ENCODE results near the gene CXorf66.

DNA sequence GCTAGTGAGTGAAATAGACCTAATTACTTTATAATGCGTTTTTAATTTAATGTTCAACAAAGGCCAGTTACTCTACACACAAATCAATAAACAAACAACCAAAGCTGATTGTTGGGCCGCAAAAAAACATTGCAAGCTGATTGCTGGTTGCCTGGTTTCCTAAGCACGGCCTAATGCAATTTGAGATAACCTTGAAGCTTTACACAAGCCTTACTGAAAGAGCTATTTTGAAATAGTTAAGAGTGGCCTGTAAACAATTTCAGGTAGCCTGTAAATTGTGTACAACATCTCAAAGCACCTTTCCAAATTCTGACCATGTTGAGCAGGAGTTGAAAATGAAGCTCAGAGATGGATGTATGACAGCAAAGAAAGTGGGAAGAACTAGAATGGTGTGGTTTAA is 17.5 kb upstream of the CXorf66 start:
- no peak for TF ChIP-seq TEAD4 (IDR thresholded peaks at IDR 0.05)
- no peak for TF ChIP-seq NFIC (IDR thresholded peaks at IDR 0.05)
- TF ChIP-seq, protein P1, sequence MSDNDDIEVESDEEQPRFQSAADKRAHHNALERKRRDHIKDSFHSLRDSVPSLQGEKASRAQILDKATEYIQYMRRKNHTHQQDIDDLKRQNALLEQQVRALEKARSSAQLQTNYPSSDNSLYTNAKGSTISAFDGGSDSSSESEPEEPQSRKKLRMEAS (IDR thresholded peaks at IDR 0.05), result no peak
- no peak for TF ChIP-seq TCF12 (IDR thresholded peaks at IDR 0.05; ENCODE audit: low read depth)
- TF ChIP-seq FOXM1 (IDR thresholded peaks at IDR 0.05; ENCODE audit: borderline replicate concordance, low read depth), result no peak
- no peak for TF ChIP-seq EP300 (IDR thresholded peaks at IDR 0.05; ENCODE audit: borderline replicate concordance)
- TF ChIP-seq TAF1 (IDR thresholded peaks at IDR 0.05; ENCODE audit: low read depth), result no peak
- TF ChIP-seq ZBTB7A (IDR thresholded peaks at IDR 0.05; ENCODE audit: low read depth), result no peak
- TF ChIP-seq CREB1 (IDR thresholded peaks at IDR 0.05; ENCODE audit: low read depth), result no peak
- no peak for TF ChIP-seq RAD21 (IDR thresholded peaks at IDR 0.05; ENCODE audit: low read depth)
- TF ChIP-seq CEBPB (IDR thresholded peaks at IDR 0.05), result no peak
- TF ChIP-seq, protein P2, sequence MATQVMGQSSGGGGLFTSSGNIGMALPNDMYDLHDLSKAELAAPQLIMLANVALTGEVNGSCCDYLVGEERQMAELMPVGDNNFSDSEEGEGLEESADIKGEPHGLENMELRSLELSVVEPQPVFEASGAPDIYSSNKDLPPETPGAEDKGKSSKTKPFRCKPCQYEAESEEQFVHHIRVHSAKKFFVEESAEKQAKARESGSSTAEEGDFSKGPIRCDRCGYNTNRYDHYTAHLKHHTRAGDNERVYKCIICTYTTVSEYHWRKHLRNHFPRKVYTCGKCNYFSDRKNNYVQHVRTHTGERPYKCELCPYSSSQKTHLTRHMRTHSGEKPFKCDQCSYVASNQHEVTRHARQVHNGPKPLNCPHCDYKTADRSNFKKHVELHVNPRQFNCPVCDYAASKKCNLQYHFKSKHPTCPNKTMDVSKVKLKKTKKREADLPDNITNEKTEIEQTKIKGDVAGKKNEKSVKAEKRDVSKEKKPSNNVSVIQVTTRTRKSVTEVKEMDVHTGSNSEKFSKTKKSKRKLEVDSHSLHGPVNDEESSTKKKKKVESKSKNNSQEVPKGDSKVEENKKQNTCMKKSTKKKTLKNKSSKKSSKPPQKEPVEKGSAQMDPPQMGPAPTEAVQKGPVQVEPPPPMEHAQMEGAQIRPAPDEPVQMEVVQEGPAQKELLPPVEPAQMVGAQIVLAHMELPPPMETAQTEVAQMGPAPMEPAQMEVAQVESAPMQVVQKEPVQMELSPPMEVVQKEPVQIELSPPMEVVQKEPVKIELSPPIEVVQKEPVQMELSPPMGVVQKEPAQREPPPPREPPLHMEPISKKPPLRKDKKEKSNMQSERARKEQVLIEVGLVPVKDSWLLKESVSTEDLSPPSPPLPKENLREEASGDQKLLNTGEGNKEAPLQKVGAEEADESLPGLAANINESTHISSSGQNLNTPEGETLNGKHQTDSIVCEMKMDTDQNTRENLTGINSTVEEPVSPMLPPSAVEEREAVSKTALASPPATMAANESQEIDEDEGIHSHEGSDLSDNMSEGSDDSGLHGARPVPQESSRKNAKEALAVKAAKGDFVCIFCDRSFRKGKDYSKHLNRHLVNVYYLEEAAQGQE (IDR thresholded peaks at IDR 0.05; ENCODE audit: low read depth), result no peak
